Measurements from ENCODE around the gene FITM1.

DNA sequence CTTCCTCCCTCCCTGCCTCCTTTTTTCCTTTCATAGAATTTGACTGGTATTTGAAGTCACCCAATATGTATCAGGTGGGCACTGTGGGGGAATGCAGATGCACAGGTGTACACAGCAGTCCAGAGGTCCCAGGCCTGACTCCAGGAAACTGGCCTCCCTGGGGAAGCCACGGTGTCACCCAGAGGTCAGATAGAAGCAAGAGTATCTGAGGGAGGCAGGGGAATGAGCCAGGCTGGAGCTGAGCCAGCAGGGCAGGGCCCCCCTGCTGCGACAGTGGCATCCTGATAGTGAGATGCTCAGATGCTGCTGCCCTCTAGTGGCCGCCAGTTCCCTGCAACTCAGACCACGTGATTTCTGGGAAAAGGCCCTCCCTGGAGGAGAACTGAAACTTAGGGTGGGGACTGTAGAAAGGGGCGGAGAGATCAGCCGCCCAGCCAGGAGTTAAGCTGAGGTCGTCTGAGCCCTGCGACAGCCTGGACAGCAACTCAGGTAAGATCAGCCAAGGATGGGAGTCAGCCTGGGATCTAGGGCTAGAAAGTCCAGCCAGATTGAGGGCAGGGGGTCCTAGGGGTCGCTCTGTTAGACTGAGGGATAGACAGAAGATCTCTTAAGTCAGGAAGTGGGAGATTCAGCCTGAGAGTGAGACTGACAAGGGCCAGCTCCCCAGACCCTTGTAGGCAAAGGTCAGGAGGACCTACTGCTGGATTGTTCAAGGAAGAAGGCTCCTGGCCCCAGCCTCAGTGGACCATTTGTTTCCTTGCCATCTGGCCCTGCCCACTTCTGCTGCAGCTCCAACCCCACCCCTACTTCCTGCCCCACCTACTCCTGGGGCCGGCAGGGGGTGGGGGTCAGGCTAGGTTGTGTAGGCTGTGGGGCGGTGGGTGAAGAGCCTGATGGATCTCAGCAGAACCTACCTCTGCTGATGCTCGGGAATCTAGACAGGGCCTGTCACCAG, 30.7 kb downstream of the FITM1 start, which contains the start of gene IRF9:
- TF ChIP-seq, protein P1, sequence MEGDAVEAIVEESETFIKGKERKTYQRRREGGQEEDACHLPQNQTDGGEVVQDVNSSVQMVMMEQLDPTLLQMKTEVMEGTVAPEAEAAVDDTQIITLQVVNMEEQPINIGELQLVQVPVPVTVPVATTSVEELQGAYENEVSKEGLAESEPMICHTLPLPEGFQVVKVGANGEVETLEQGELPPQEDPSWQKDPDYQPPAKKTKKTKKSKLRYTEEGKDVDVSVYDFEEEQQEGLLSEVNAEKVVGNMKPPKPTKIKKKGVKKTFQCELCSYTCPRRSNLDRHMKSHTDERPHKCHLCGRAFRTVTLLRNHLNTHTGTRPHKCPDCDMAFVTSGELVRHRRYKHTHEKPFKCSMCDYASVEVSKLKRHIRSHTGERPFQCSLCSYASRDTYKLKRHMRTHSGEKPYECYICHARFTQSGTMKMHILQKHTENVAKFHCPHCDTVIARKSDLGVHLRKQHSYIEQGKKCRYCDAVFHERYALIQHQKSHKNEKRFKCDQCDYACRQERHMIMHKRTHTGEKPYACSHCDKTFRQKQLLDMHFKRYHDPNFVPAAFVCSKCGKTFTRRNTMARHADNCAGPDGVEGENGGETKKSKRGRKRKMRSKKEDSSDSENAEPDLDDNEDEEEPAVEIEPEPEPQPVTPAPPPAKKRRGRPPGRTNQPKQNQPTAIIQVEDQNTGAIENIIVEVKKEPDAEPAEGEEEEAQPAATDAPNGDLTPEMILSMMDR (IDR thresholded peaks at IDR 0.05; ENCODE audit: low read length): peak; percentile 69
- TF ChIP-seq EZH2 (optimal IDR thresholded peaks at IDR 0.05; ENCODE audit: low read depth, low read length): no peak
